ENCODE measurements around the gene ABCD1.
A peak's percentile ranks its signal among the peaks of the same experiment; 100 is the strongest.
"Not testable (repeated sequence)": the region's sequence is repeated elsewhere in the genome, so short reads cannot be mapped to it uniquely, and the experiment has no call there.

The ABCD1 gene

GRCh38 chrX:153736071-153736820, 11.6 kb downstream of the ABCD1 start:
- no peak for DNase-seq

DNA sequence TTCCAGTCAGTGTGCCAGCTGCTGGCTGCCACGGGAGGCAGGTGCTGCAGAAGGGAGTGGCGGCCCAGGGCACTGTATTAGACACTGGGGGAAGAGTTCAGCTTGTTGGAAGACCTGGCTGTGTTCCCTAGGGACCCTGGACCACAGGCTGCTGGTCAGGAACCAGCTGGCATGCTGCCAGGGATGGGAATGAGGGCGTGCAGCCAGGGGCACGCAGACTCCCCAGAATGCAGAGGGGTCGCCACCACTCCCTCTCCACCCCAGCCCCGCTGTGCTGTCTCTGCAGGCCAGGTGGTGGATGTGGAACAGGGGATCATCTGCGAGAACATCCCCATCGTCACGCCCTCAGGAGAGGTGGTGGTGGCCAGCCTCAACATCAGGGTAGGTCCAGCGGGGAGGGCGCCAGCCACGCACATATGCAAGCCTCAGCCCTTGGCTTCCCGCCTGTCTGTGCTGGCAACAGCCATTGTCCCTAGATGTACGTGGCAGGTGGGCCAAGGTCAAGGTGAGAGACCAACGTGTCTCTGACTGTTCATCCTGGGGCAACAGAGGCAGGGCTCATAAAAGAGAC, 12.3 kb downstream of the ABCD1 start:
- no peak for DNase-seq

DNA sequence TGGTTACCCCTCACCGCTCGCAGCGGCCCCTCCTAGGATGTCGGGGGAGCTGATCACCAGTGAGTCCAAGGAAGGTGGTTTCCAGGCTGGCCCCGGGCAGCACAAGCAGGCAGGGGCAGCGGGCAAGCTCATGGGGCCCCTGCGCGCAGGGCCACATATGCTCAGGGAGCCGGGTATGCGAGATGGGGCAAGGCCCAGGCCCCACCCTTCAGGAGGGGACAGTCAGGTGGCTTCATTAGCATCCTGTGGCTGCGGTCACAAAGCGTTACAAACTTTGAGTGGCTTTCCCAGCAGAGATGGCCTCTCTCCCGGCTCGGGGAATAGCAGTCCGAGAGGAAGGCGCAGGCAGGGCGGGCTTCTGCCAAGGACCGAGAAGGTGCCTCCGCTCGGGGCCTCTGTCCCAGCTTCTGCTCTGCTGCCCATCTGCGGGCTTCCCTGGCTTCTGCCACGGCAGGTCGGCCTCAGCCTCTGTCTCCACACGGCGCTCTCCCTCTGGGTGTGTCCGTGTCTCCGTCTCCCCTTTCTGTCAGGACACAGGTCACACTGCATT, 13.5 kb downstream of the ABCD1 start:
- no peak for DNase-seq

- DNase-seq = no peak
These were observed 15.3 kb downstream of the ABCD1 start for GRCh38 chrX:153739754-153740486.

DNA sequence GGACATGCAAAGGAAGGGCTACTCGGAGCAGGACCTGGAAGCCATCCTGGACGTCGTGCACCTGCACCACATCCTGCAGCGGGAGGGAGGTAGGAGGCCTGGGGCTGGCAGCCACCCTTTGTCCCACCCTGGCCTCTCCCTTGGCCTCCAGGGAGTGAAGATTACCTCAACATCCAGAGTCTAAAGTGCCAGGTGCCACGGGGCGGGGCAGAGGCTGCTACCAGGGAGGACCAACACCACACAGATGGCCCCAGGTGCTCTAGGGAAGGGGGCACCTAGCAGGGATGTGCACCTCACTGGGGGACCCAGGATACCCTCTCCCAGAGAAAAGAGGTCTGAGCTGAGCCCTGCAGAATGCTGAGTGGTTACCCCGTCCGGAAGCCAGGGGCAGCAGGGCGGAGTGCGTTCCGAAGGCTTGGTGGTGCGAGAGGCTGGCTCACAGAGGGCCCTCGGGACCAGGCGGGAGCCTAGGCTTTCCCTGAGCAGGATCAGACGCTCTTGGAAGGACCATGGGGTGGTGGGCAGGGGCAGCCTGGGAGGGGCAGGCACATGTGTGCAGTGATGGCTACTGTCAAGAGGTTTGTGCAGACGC, 16.1 kb downstream of the ABCD1 start:
- no peak for DNase-seq

DNA sequence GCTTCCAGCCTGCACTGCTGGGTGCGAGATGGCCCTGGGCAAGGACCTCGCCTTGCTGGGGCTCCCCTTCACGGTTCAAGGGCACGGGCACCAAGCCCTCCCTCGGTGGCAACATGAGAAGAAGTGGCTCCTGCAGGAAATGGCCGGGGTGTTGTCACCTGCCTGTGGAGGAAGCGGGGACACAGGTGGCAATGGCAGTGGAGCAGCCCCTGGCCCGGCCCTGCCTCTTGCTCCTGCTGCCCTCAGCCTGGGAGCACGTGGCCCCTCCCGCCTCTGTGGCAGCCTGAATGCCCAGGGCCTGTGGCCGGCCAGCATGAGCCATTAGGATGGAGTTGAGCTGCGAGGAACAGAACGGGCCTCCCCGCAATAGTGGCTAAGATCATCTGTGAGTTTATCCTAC, 16.8 kb downstream of the ABCD1 start:
- DNase-seq = no peak

DNA sequence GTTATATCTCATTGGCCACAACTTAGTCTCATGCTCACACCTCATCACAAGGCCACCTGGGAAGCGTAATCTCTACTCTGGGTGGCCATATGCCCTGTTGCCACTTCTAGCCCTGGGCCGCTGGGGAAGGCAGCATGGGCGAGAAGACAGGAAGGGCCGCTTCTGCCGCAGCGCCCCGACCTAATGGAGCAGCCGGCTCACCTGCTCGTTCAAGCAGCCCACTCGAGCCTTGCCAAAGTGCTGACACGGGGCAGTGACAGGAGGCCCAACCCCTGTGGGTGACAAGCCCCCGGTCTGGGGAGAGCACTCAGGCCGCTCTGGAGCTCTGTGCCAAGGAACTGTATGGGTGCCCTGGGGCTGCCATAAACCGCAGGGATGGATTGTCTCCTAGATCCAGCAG, 17.5 kb downstream of the ABCD1 start:
- DNase-seq = not testable (repeated sequence)

DNA sequence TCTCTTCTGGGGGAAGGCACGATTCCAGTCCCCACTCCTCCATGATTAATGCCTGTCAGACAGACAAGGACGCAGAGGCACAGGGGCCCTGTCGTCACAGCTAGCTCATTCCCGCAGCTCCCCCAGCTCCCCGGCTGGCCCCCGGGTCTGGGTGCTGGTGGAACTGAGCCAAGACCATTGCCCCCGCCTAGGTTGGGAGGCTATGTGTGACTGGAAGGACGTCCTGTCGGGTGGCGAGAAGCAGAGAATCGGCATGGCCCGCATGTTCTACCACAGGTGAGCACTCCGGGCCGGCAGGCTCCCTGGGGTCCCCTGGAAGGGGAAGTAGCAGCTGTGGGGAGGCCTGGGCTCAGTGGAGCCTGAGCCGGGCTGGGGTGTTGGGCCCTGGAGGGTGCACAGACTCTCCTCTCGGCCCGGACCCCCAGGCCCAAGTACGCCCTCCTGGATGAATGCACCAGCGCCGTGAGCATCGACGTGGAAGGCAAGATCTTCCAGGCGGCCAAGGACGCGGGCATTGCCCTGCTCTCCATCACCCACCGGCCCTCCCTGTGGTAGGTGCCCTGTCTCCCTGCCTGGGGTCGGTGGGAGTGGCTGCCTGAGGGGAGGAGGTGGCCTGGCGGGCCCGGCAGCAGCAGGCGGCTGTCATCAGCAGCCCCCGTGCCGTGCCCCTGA, 18.3 kb downstream of the ABCD1 start:
- not testable (repeated sequence) for DNase-seq

DNA sequence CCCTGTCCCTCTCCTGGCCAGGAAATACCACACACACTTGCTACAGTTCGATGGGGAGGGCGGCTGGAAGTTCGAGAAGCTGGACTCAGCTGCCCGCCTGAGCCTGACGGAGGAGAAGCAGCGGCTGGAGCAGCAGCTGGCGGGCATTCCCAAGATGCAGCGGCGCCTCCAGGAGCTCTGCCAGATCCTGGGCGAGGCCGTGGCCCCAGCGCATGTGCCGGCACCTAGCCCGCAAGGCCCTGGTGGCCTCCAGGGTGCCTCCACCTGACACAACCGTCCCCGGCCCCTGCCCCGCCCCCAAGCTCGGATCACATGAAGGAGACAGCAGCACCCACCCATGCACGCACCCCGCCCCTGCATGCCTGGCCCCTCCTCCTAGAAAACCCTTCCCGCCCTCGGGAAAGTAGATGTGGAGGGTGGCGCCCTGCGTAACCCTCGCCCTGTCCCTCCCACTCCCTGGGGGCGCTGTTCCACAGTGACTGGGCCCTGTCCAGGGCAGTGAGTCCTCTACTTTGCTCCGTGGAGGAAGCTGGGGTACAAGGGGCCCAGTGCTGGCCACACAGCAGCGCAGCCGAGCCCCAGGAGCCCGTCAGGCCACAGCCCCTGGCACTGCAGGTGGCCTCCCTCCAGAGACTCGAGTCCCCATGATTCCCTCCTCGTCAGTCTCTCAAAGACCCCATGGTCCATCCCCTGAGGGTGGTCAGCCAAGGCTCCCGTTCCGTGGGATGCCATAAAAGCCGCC, 19.0 kb downstream of the ABCD1 start:
- DNase-seq = peak; percentile 81

- no peak for DNase-seq
These were observed 19.8 kb downstream of the ABCD1 start for GRCh38 chrX:153744210-153745066.

DNA sequence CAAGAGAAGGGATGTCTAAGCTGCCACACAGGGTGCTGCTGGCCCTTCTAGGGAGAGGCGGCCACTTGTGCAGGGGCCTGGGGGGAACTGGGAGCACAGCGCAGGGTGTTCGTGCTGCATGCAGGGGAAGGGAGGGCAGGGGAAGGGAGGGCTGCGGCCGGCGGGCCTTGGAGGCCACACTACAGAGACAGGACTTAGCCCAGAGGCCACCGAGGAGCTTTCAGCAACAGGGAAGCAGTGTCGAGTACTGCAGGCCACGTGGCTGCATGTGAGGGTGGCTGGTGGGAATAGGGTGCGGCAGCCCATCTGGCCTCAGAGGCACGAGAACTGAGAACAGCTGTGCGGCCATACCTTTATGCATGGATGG, 20.4 kb downstream of the ABCD1 start:
- not testable (repeated sequence) for DNase-seq

- DNase-seq = no peak
These were observed 21.7 kb downstream of the ABCD1 start for GRCh38 chrX:153746359-153746758.

- not testable (repeated sequence) for DNase-seq
These were observed 22.3 kb downstream of the ABCD1 start for GRCh38 chrX:153746991-153747390.

DNA sequence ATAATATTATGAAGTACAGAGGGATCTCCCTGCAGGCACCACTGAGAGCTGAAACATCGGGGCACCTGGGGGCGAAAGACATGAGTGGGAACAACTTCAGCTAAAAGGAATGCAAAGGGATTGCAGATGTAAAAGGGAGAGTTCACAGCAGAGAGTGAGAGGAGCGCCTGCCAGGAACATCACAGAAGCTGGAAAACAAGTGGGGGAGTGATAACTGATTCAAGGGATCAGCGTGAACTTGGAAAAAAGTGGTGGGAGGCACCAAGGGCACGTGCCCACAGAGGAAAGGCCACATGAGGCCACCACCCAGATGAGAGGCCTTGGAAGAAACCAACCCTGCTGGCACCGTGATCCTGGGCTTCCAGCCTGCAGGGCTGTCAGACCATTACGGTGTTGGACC, 24.4 kb downstream of the ABCD1 start:
- DNase-seq = not testable (repeated sequence)

DNA sequence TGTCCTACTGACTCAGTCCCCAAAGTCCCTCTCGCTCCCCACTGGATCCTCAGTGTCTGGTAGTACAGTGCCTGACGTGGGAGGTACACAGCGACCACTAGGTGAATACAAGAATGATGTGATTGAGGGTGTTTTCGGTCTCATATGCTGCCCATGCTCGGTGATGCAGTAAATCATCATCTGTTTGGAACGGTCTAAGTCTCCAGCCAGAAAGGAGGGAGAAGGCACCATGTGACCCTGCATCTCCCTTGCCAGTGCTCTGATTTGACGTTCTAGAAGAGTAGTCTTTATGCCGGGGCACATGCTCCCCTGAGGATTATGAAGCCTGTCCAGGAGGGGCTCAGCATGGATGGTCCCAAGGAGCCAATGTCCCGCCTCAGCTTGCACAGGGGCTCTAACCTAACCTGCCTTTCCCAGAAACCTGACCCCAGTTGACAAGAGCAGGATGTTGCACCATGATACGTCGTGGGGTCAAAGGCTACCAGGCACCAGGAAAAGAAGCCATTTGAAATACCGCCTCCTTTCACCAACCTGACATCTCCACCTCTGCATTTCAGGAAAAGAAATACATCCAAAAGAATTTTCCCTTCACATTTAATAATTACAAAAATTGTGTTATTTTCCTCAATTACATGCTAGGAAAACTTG, 25.6 kb downstream of the ABCD1 start:
- DNase-seq = no peak

DNA sequence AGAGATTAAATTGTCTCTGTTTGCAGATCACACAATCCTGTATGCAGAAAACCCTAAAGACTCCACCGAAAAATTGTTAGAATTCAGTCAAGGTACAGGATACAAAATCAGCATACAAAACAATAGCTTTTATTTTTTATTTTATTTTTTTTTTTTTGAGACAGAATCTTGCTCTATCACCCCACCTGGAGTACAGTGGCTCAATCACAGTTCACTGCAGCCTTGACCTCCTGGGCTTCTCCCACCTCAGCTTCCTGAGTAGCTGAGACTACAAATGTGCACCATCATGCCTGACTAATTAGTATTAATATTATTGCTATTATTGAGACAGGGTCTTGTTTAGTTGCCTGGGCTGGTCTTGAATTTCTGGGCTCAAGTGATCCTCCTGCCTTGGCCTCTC, 30.5 kb downstream of the ABCD1 start:
- DNase-seq = no peak

DNA sequence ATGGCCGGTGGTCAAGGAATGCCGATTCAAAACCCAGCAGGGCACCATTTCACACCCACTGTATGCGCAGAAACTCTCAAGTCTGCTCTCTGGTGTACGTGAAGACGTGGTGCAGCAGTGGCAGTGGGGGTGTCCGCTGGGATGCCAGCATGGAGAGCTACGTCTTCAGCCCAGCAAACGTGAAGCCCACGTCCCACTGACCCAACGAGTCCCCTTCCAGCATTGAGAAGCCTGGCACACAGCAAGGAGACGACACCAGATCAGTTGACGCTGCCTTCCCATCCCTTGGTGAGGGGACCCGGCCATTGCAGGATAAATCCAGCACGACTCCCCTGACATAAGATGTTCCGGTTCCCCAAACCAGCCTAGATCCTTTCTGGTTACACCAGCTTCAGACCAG, 37.2 kb downstream of the ABCD1 start:
- no peak for DNase-seq

- DNase-seq = no peak
These were observed 38.0 kb downstream of the ABCD1 start for GRCh38 chrX:153762626-153763173.

GRCh38 chrX:153763298-153763932, 38.8 kb downstream of the ABCD1 start:
- DNase-seq = no peak
